MG63 (cell line): ENCODE results near the gene LMOD2. TPM values are rescaled to one million over a fixed set of nuclear protein-coding genes. Genes with fewer than 3 reads are reported as not detected.

Source experiments
- DNase-seq: peaks from one replicate; pipeline ENCODE4 v3.0.0-alpha.2; 2020
- H3K27me3 ChIP-seq: fragments of 250-450 bp; sonication (Bioruptor Pico); 2 replicates; pipeline ENCODE4 v1.5.1; 2020; ENCODE audit warnings: mild to moderate bottlenecking, moderate library complexity
- H3K36me3 ChIP-seq: fragments of 250-450 bp; sonication (Bioruptor Pico); 2 replicates; pipeline ENCODE4 v1.5.1; 2020; ENCODE audit warnings: mild to moderate bottlenecking, moderate library complexity
- H3K4me3 ChIP-seq: fragments of 250-450 bp; sonication (Bioruptor Pico); 2 replicates; pipeline ENCODE4 v1.5.1; 2020; ENCODE audit warnings: mild to moderate bottlenecking, moderate library complexity
- H3K9me3 ChIP-seq: fragments of 250-450 bp; sonication (Bioruptor Pico); 2 replicates; pipeline ENCODE4 v1.5.1; 2020; ENCODE audit warnings: mild to moderate bottlenecking, moderate library complexity
- total RNA-seq: library from RNA; depleted of rRNA; stranded (reverse); fragments of >200 nt; shearing (Covaris generic); gene quantifications from 2 replicates; pipeline ENCODE4 v1.2.3, GENCODE V29; 2014; ENCODE audit warnings: low replicate concordance; rRNA removed

The LMOD2 gene, protein sequence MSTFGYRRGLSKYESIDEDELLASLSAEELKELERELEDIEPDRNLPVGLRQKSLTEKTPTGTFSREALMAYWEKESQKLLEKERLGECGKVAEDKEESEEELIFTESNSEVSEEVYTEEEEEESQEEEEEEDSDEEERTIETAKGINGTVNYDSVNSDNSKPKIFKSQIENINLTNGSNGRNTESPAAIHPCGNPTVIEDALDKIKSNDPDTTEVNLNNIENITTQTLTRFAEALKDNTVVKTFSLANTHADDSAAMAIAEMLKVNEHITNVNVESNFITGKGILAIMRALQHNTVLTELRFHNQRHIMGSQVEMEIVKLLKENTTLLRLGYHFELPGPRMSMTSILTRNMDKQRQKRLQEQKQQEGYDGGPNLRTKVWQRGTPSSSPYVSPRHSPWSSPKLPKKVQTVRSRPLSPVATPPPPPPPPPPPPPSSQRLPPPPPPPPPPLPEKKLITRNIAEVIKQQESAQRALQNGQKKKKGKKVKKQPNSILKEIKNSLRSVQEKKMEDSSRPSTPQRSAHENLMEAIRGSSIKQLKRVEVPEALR
- total RNA-seq = not detected in 2 replicates

DNA sequence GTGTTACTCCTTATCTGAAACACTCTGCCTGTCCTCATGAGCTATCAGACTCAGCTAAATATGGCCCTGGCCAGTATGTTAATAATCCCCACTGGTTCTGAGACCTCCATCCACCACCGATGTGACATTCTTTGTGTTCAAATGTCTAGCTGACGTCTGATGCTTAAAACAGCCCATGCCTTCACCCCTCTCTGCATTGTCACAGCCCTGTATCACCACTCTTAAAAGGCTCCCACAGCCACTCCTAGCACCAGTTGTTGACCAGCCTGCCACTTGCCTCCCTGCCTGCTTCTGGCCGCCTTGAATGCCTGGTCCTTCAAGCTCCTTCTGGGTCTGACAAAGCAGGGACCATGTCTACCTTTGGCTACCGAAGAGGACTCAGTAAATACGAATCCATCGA lies at the start of gene LMOD2:
LMOD2 (plus strand) TSS at position 253 of the 400 bp plus-strand sequence; CDS start at position 351, 98 bp downstream.
- Histone ChIP-seq H3K36me3 (no peaks in the 10 kb centered on the region), H3K4me3 (no peak within 1 kb of the TSS), H3K27me3 (no peaks in the 10 kb centered on the region), H3K9me3 (no peaks in the 10 kb centered on the region)
- no peak for DNase-seq

DNA sequence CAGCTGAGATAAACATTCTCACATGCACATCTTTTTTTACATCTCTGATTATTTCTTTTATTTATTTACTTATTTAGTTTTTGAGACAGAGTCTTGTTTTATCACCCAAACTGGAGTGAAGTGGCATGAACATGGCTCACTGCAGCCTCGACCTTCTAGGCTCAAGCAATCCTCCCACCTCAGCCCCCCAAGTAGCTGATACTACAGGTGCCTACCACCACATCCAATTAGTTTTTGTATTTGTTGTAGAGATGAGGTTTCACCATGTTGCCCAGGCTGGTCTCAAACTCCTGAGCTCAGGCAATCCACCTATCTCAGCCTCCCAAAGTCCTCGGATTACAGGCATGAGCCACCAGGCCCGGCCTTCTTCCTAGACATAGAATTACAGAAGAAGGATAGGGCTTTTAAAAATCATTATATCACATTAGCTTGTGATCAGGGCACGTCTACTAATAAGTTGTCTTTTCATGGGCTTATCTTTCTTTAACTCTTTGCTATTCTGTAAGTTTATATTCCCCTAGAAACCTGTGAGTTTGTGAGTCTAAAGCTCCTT lies 48.2 kb upstream of the LMOD2 start:
- no peaks in the 10 kb centered on the region for H3K9me3 ChIP-seq
- H3K27me3 ChIP-seq = no peaks in the 10 kb centered on the region
- no peaks in the 10 kb centered on the region for H3K36me3 ChIP-seq
- H3K4me3 ChIP-seq = no peak overlapping the region
- DNase-seq = no peak

DNA sequence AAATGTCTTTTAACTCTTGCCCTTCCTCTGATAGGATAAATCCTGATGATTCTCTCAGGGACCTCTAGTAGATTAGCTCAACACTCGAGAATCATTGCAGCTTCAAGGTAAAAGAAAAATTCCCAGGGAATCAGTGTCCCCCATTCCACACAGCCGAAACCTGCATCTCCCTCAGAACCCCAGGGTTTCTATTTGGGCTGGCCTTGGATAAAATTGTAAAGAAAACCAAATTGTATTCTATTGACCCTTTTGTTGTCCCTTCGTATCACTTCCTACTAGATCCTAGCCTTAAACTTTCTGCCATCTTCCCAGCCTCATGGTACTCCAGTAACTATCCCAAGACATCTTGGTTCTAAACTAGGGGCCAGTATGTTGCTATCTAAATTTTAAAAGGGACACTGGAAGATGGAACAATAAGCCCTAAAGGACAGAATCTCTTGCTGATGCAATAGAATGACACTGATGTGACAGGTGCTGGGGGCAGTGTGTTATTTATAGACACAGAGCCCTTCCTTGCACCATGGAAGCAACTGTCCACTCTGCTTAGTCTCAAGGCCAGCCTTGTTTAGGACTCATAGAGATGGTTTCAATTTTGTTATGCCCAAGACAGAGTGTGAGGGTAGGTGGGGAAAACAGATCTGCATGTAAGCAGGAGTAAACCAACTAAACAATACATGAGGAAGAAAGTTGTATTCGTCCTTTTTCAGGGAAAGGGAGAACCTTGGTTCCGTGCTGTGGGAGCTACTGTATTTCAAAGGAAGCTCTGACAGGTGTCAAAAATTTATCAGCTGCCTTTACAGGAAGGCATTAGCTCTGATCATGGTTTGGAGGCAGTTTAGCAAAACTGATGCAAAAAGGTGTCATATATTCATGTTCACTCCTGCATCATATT lies 46.4 kb upstream of the LMOD2 start:
- Histone ChIP-seq H3K4me3 (no peak overlapping the region), H3K9me3 (no peaks in the 10 kb centered on the region), H3K36me3 (no peaks in the 10 kb centered on the region), H3K27me3 (no peaks in the 10 kb centered on the region)
- no peak for DNase-seq

DNA sequence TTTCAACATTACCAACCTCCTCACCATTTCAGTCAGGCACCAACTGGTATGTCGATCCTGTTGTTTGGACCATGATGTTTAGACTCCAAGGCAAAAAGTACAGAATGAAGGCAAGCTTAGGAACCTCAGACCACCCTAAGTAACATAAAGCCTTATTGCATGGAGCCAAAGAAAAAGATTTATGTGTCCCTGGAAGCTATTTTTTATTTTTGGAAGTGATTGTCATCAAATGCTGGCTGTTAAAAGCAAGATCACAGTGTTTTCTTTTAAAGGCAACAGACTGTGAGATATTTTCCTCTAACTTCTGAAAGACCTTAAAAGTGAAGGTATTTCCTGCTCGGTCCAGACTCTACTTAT lies 45.8 kb upstream of the LMOD2 start:
- no peak overlapping the region for H3K4me3 ChIP-seq
- no peaks in the 10 kb centered on the region for H3K9me3 ChIP-seq
- no peak for DNase-seq
- H3K36me3 ChIP-seq = no peaks in the 10 kb centered on the region
- H3K27me3 ChIP-seq = no peaks in the 10 kb centered on the region

DNA sequence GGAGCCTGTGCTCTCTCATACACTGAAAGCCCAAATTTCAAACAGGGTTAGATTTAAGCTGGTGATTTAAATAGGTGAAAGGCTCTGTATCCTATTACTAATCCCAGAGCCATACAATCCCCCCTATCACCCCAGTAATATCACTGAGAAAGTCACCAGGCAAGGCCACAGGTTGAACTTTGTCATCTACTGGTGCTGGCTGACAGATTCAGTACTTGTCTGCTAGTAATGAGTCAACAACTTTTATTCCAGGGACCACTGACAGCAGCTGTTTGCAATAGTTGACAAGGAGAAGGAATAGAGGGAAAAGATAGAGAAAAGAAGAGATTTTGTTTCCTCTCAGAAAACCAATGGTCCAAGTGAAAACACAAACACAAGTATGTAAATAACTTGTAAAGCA lies 43.6 kb upstream of the LMOD2 start:
- Histone ChIP-seq H3K9me3 (no peaks in the 10 kb centered on the region), H3K36me3 (no peaks in the 10 kb centered on the region), H3K27me3 (no peaks in the 10 kb centered on the region), H3K4me3 (no peak overlapping the region)
- no peak for DNase-seq

DNA sequence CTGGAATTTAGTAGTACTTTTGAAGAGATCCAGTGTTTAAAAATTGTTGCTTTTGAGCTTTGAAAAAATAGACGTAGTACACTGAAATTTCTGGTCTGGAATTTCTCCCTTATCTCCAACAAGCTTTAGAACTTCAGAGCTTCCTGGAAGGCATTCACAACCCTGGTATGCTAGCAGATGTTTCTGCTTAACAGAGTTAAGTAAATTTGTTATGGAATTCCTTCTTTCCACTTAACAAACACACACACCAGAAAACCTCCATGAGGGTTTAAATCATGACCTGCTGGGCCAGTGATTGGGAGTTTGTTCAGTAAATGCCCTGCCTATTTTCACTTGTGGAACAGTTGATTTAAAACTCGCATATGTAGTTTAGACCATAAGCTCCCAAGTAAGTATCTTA lies 40.3 kb upstream of the LMOD2 start:
- no peaks in the 10 kb centered on the region for H3K27me3 ChIP-seq
- no peaks in the 10 kb centered on the region for H3K36me3 ChIP-seq
- DNase-seq = no peak
- H3K9me3 ChIP-seq = no peaks in the 10 kb centered on the region
- no peak overlapping the region for H3K4me3 ChIP-seq

DNA sequence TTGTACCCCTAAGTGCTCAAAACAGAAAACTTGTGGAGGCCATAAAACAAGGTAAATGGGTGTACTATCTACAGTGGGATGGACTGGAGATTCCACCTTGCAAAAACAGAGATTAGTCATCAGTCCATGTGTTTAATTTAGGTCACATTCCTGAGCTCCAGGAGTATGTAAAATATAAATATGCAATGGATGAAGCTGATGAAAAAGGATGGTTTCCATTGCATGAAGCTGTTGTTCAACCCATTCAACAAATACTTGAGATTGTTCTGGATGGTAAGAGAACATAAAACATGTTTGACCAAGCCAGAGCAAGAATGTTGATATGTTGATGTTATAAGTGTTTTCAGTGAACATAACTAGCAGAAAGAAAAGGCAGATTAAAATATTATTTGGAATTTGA lies 39.4 kb upstream of the LMOD2 start:
- Histone ChIP-seq H3K27me3 (no peaks in the 10 kb centered on the region), H3K36me3 (no peaks in the 10 kb centered on the region), H3K9me3 (no peaks in the 10 kb centered on the region), H3K4me3 (no peak overlapping the region)
- no peak for DNase-seq

DNA sequence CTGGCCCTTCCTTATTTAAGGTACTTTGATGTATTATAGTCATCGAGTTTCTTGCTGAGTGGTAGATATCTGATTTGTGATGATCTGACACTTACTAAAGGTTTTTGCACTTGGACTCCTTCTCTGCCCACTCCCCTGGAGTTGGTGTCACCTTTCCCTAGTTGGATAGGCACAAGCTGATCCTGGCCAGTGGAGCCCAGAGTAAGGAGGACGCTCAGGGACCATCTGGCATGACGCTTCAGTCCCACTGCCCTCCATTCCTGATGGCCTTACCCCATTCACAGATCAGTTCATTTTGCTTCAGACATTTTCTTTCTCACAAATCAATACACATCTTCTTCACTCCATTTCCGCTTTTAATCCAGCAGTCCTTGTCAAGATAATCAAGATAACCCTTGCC lies 34.0 kb upstream of the LMOD2 start:
- Histone ChIP-seq H3K4me3 (no peak overlapping the region), H3K36me3 (no peaks in the 10 kb centered on the region), H3K9me3 (no peaks in the 10 kb centered on the region), H3K27me3 (no peaks in the 10 kb centered on the region)
- DNase-seq = no peak

DNA sequence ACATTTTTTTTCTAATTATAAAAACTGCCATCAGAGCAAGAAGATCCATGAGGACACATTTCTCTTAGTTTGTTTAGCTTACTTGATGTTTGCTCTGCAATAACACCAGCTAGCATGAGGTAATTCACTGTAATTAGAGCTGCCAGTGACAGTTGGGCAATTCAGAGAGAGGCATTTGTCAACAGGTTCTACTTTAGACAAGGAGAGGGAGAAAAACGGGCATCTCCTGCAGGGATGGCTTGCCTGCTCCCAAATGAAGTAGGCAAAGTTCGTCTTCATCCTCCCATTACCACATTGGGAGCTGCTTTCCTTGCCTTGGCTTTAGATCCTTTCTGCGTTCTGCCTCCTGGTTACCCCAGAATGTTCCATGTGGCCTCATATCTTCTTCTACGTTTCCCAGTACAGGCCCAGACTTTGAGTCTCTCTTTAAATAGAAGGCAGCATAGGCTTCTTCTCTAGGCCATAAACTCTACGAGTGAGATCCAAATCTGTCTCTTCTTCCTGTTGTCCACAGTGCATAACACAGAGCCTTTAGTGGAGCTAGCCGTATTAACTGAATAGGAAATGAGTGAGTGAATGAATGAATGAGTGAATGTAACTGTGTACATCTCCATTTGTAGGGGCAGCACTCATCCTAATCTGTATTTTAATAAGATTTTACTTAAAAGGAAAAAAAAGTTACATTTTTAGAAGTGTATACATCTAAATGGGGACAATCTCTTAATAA lies 32.8 kb upstream of the LMOD2 start:
- H3K4me3 ChIP-seq = no peak overlapping the region
- no peaks in the 10 kb centered on the region for H3K27me3 ChIP-seq
- no peak for DNase-seq
- no peaks in the 10 kb centered on the region for H3K9me3 ChIP-seq
- H3K36me3 ChIP-seq = no peaks in the 10 kb centered on the region

DNA sequence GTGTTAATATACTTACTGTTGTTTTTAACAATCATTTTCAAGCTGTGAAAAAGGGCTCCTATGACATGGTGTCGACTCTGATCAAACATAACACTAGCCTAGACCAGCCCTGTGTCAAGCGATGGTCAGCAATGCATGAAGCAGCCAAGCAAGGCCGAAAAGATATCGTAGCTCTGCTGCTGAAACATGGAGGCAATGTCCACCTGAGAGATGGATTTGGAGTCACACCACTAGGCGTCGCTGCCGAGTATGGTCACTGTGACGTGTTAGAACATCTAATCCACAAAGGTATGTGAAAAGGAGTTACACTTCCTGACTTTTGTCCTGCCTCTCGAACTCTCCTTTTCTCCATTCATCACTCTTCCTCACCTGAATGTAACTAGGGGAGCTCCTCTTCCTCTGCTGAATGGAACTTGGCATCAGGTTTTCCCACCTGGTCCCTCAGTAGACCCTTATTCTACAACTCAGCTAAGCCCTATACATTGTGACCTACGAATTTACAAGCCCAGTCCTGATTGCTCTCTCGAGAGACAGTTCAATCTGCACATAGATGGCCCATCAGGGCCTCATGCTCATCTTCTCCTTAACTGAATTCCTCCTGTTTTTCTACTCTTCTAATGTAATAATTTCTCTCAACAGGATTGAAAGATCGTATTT lies 31.0 kb upstream of the LMOD2 start:
- Histone ChIP-seq H3K36me3 (no peaks in the 10 kb centered on the region), H3K9me3 (no peaks in the 10 kb centered on the region), H3K4me3 (no peak overlapping the region), H3K27me3 (no peaks in the 10 kb centered on the region)
- DNase-seq = no peak

DNA sequence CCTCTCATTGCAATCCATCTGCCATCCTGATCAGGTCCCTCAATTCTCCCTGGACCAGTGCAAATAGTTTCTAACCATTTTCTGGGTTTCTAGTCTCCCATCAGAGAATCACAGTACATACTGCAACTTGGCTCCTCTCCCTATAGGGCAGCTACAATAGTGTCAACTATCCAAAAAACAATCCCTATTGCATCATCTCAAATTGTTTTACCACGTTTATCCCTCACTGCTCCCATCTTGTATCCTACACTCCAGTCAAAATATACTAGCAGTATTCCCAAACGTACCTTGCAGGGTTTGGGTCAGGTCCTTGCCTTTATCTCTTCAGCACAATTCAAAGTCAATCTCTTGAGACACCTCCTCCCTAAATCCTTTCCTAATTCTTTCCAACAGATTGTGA lies 30.4 kb upstream of the LMOD2 start:
- H3K36me3 ChIP-seq = no peaks in the 10 kb centered on the region
- no peaks in the 10 kb centered on the region for H3K9me3 ChIP-seq
- no peak for DNase-seq
- no peak overlapping the region for H3K4me3 ChIP-seq
- H3K27me3 ChIP-seq = no peaks in the 10 kb centered on the region

DNA sequence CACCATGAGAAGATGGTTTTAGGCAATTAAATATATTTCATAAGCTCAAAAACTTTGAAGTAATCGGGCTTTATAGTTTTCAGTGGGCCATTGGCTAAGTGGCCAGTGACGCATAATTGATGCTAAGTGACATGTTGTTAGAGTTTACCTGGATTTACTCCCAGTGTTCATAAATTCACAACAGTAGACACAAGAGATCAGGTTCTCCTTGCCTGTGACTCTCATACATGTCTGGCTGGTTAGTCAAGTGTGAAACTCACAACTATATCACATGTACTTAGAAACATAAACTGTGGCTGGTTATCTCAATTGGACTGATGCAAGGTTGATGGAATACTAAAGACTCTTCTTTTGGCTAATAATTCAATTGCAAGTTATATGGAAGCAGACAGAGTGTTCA lies 27.8 kb upstream of the LMOD2 start:
- DNase-seq = no peak
- no peaks in the 10 kb centered on the region for H3K9me3 ChIP-seq
- H3K36me3 ChIP-seq = no peaks in the 10 kb centered on the region
- no peaks in the 10 kb centered on the region for H3K27me3 ChIP-seq
- no peak overlapping the region for H3K4me3 ChIP-seq

DNA sequence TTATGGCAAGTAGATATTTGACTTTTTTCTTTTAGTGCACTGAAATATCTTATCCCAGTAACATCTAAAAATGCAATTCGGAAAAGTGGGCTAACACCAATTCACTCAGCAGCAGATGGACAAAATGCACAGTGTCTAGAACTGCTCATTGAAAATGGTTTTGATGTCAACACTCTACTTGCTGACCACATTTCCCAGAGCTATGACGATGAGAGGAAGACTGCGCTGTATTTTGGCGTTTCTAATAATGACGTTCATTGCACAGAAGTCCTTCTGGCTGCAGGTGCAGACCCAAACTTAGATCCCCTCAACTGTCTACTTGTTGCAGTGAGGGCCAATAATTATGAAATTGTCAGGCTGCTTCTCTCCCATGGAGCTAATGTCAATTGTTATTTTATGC lies 26.8 kb upstream of the LMOD2 start:
- H3K27me3 ChIP-seq = no peaks in the 10 kb centered on the region
- DNase-seq = no peak
- H3K4me3 ChIP-seq = no peak overlapping the region
- no peaks in the 10 kb centered on the region for H3K36me3 ChIP-seq
- no peaks in the 10 kb centered on the region for H3K9me3 ChIP-seq

DNA sequence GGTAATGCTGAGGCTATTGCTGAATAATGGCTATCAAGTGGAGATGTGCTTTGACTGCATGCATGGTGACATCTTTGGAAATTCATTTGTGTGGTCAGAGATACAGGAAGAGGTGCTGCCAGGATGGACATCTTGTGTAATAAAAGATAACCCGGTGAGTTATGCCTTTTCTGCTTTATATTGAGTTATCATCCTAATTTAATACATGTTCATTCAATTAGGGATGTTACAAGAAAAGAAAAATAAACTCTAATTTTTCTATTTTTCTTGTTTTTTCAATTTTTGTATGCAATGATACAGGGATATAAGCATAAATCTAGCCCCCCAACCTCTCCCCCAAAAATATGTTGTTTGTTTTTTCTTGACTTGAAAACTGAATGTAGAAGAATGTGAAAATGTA lies 26.4 kb upstream of the LMOD2 start:
- no peak for DNase-seq
- H3K27me3 ChIP-seq = no peaks in the 10 kb centered on the region

DNA sequence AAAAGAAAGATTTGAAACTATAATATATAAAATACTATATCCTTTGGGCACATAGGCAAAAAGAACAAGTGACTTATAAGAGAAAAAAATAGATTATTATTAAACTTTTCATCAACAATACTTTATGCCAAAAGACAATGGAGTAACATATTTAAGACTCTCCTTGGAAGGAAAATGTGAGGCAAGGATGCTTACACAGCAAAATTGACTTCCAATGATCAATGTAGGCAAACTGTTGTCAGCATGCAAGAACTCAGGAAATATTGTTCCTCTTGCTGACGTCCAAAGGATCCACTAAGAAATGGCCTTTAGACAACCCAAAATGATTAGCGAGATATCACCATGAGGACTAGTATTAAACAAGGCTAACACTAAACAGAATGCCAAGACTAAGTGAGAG lies 22.9 kb upstream of the LMOD2 start:
- no peak for DNase-seq
- Histone ChIP-seq H3K27me3 (no peaks in the 10 kb centered on the region), H3K36me3 (no peaks in the 10 kb centered on the region), H3K4me3 (no peak overlapping the region), H3K9me3 (no peaks in the 10 kb centered on the region)

More for the DNA sequence above, 26.4 kb upstream of the LMOD2 start:
- no peaks in the 10 kb centered on the region for H3K9me3 ChIP-seq
- no peaks in the 10 kb centered on the region for H3K36me3 ChIP-seq
- no peak overlapping the region for H3K4me3 ChIP-seq

DNA sequence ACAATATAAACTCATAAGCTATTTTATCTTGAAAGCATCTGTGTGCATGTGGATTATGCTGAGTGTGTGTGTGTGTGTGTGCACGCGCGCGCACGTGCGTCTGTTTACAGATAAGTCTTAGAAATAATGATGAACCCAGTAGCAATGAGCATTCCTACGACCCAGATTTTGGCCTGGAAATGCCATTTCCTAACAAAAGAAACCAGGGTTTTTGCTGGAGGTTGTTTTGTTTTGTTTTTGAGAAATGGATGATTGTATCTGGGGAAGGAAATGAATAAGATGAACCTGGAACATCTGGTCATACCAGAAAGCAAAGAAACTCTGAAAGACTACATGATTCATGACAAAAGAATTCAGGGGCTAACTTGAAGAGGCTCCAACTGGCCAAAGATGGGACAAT lies 22.1 kb upstream of the LMOD2 start:
- DNase-seq = peak; percentile 28
- Histone ChIP-seq H3K27me3 (no peaks in the 10 kb centered on the region), H3K4me3 (no peak overlapping the region), H3K36me3 (no peaks in the 10 kb centered on the region), H3K9me3 (no peaks in the 10 kb centered on the region)
